ENCODE results near the gene ARL14EP. TPM values are rescaled to one million over a fixed set of nuclear protein-coding genes. Genes with fewer than 3 reads are reported as not detected.

Gene ARL14EP
- 10 to 100 TPM; 14.5 to 19.5 TPM for total RNA-seq

GRCh38 chr11:30322826-30323710, at the start of gene ARL14EP:
ARL14EP (plus strand) TSS chr11:30323104; CDS start chr11:30330949, 7,845 bp downstream.
- DNase-seq (ENCODE audit: low spot score in 2 of 2) (peak; percentile 85 to 89), ATAC-seq (peak; percentile 94 to 98)
- Mint-ChIP-seq H3K27ac (peak within 1 kb of the TSS; percentile 98 to 100), H3K9me3 (no peaks in the 10 kb centered on the region), H3K36me3 (peaks cover 18 to 34% of the 10 kb centered on the region in 2 donors)

GRCh38 chr11:30277176-30277575, 45.7 kb upstream of the ARL14EP start:
- H3K9me3 Mint-ChIP-seq = no peaks in the 10 kb centered on the region
- no peak overlapping the region for H3K27ac Mint-ChIP-seq
- ATAC-seq = no peak
- DNase-seq (ENCODE audit: low spot score in 2 of 2) = no peak
- H3K36me3 Mint-ChIP-seq = no peaks in the 10 kb centered on the region

GRCh38 chr11:30279796-30280195, 43.1 kb upstream of the ARL14EP start:
- ATAC-seq (no peak), DNase-seq (ENCODE audit: low spot score in 2 of 2) (no peak)
- no peaks in the 10 kb centered on the region for H3K36me3 Mint-ChIP-seq
- no peaks in the 10 kb centered on the region for H3K9me3 Mint-ChIP-seq
- H3K27ac Mint-ChIP-seq = no peak overlapping the region

- Mint-ChIP-seq H3K9me3 (no peaks in the 10 kb centered on the region), H3K27ac (no peak overlapping the region), H3K36me3 (no peaks in the 10 kb centered on the region)
- ATAC-seq (peak in 1 of 2 donors; percentile 13), DNase-seq (ENCODE audit: low spot score in 2 of 2) (no peak)
Observed at GRCh38 chr11:30281476-30282288, 41.2 kb upstream of the ARL14EP start.

DNA sequence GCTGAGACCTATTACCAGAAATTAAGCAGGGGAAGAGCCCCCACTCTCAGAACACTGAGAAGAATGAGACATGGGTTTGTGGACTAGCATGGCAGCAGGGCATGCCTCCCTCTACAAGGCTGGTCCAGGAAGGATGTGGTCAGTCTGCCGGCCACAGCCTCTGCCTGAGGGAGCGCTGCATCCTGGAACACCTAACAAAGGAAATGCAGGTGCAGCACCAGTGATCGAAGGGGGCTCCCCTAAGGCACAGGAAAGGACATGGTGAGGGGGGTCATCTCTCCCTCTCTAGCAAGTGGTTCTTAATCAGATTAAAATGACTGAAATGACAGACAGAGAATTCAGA, 40.6 kb upstream of the ARL14EP start:
- H3K27ac Mint-ChIP-seq = no peak overlapping the region
- DNase-seq (ENCODE audit: low spot score in 2 of 2) = peak in 1 of 2 donors; percentile 62
- peak; percentile 35 to 97 for ATAC-seq
- no peaks in the 10 kb centered on the region for H3K36me3 Mint-ChIP-seq
- no peaks in the 10 kb centered on the region for H3K9me3 Mint-ChIP-seq

DNA sequence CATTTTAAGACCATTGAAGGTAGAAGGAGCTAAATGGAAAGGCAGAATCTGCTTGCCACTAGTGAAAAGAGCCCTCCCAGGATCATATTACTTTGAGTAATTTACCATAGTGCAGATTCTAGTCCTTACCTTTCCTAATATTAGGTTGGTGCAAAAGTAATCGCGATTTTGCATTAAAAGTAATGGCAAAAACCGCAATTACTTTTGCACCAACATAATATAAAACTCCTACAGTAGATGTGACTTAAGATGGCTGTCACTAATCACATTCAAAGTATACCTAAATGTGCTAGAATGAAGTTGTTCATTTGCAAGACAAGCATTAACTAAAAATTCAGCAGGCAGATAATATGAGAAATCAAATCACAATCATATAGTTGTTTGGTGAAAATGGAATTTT, 38.1 kb upstream of the ARL14EP start:
- Mint-ChIP-seq H3K27ac (no peak overlapping the region), H3K36me3 (no peaks in the 10 kb centered on the region), H3K9me3 (no peaks in the 10 kb centered on the region)
- no peak for ATAC-seq
- no peak for DNase-seq (ENCODE audit: low spot score in 2 of 2)

DNA sequence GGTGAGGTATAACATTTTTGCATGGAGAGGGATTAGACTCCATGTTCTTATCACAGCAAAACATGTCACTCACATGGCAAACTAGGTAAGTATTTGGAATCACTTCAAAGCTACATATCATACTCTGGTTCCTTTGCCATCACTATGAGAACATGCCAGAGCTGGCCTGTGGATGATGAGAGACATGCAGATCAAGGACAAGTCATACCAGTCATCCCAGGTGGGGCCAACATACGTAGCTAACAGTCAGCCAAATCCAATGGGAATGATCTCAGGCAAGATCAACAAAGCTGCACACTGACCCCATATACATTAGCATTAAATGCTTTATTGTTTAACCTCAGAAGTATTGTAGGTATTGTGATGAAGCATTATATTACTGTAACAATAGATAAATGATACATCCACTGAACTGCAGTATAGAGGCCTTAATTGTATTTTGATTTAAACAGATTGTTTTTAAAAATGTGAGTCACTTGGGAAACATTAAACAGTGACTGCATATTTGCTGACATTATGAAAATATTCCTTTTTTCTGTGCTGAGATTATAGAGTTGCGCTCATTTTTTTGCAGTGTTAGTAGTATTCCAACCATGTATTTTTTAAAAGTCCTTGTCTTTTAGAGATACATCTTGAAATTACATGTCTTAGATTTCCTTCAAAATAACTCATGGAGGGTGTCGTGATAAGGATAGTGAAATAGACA, 37.3 kb upstream of the ARL14EP start:
- ATAC-seq (no peak), DNase-seq (ENCODE audit: low spot score in 2 of 2) (no peak)
- H3K36me3 Mint-ChIP-seq = no peaks in the 10 kb centered on the region
- H3K27ac Mint-ChIP-seq = no peak overlapping the region
- H3K9me3 Mint-ChIP-seq = no peaks in the 10 kb centered on the region

DNA sequence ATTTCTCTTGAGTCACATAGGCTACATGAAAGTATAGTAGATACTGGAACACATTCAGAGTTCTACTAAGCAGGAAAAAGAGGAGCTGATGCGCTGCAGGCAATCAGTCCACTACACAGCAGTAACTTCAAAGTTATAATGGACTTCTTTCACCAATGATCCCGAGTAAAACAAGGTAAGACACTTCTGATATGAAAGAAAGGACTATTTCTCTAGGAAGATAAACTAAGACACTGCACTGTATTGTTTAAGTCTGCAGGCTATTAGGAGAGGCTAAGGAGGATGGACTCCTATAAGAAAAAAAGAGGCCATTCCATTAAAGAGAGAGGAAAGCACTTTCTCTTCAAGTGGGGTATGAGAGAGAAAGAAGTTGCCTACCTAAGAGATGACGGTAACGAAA, 31.6 kb upstream of the ARL14EP start:
- no peaks in the 10 kb centered on the region for H3K9me3 Mint-ChIP-seq

DNA sequence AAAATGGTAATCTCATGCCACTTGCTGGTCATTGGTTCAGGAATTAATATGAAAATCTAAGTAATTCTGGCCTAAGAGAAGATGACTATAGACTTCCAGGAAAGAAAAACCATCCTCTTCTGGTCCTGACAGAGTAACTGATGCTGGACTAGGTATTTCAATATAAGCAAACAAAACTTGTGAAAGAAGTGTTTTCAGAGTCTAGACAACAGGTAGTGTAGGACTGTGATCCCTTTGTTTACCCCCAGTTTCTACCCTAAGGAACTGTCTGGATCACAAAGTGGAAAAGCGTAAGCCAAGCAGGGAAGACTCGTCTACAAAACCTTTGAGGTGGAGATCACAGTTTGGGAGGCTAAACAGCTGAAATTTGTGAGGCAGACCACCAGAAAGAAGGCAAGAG, 30.4 kb upstream of the ARL14EP start:
- no peak for ATAC-seq

More for the DNA sequence above, 31.6 kb upstream of the ARL14EP start:
- Mint-ChIP-seq H3K36me3 (no peaks in the 10 kb centered on the region), H3K27ac (no peak overlapping the region)
- DNase-seq (ENCODE audit: low spot score in 2 of 2) = no peak
- ATAC-seq = no peak

DNA sequence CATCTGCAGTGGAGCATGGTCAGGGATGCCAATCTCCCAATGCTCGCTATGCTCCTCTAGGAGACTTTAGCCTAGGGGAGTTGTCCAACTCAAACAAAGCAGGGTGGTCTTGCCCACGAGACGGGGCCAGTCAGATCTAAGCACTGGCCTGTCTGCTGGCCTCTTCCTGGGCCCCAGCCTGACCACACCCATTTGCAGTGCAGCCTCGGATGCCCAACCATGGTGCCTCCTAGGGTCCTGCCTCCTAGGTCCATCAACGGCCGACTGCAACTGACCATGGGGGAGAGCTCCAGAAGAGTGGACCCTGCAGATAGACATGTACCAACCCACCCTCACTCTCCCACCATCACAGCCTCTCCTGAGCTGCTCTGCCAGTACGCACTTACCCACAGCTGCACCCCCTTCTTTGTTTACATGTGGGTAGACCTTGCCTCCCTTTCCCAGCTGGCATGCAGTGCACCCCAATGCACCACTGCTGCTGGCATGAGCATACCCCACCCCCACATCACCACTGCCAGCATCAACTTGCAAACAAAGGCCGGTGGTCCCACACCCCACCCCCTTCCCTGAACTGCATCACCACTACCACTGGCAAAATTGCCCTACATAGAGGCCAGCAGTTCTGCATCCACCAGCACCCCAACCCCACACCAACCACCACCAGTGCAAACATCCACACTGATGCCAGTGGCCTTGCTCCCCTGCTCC, 27.6 kb upstream of the ARL14EP start:
- Mint-ChIP-seq H3K27ac (no peak overlapping the region), H3K9me3 (no peaks in the 10 kb centered on the region), H3K36me3 (no peaks in the 10 kb centered on the region)
- DNase-seq (ENCODE audit: low spot score in 2 of 2) = no peak
- no peak for ATAC-seq

More for the DNA sequence above, 30.4 kb upstream of the ARL14EP start:
- Mint-ChIP-seq H3K36me3 (no peaks in the 10 kb centered on the region), H3K27ac (no peak overlapping the region), H3K9me3 (no peaks in the 10 kb centered on the region)
- no peak for DNase-seq (ENCODE audit: low spot score in 2 of 2)

- Mint-ChIP-seq H3K36me3 (no peaks in the 10 kb centered on the region), H3K9me3 (no peaks in the 10 kb centered on the region), H3K27ac (no peak overlapping the region)
- ATAC-seq (no peak), DNase-seq (ENCODE audit: low spot score in 2 of 2) (no peak)
Observed at GRCh38 chr11:30304620-30305019, 18.3 kb upstream of the ARL14EP start.

- DNase-seq (ENCODE audit: low spot score in 2 of 2) = no peak
- peaks cover 5 to 6% of the 10 kb centered on the region in 2 donors for H3K9me3 Mint-ChIP-seq
- H3K36me3 Mint-ChIP-seq = peaks cover 0 to 8% of the 10 kb centered on the region in 2 donors
- no peak overlapping the region for H3K27ac Mint-ChIP-seq
- no peak for ATAC-seq
Observed at GRCh38 chr11:30310623-30311022, 12.3 kb upstream of the ARL14EP start.

DNA sequence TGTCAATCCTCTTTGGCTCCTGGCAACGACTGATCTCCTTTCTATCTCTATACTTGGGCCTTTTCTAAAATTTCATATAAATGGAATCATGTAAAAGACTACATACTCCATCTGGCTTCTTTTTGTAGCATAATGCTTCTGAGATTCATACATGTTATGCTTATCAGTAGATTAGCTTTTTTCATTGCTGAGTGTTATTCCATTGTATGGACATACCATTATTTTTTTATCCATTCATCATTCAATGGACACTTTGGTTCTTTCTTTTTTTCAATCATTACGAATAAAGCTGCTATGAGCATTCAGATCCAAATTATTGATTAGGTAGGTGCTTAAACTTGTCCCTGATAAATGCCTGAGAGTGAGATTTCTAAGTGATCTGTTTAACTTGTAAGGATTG, 11.7 kb upstream of the ARL14EP start:
- ATAC-seq (no peak), DNase-seq (ENCODE audit: low spot score in 2 of 2) (no peak)
- Mint-ChIP-seq H3K27ac (no peak overlapping the region), H3K36me3 (peaks cover 0 to 8% of the 10 kb centered on the region in 2 donors), H3K9me3 (peaks cover 5 to 6% of the 10 kb centered on the region in 2 donors)

DNA sequence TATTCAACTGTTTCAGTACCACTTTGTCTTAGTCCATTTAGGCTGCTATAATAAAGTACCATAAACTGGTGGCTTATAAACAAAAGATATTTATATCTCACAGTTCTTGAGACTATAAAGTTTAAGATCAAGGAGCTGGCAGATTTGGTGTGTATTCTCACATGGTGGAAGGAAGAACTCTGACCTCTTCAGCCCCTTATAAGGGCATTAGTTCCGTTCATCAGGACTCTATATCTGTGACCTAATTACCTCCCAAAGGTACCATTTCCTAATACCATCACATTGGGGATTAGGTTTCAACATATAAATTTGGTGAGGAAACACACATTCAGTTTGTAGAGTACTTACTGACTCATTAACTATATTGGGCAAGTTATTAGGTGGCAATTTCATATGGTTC, 10.7 kb upstream of the ARL14EP start:
- DNase-seq (ENCODE audit: low spot score in 2 of 2) (no peak), ATAC-seq (no peak)
- Mint-ChIP-seq H3K27ac (no peak overlapping the region), H3K36me3 (peaks cover 0 to 8% of the 10 kb centered on the region in 2 donors), H3K9me3 (peaks cover 5 to 6% of the 10 kb centered on the region in 2 donors)

GRCh38 chr11:30313580-30313979, 9.3 kb upstream of the ARL14EP start:
- peaks cover 0 to 8% of the 10 kb centered on the region in 2 donors for H3K36me3 Mint-ChIP-seq
- peaks cover 5 to 6% of the 10 kb centered on the region in 2 donors for H3K9me3 Mint-ChIP-seq
- ATAC-seq (no peak), DNase-seq (ENCODE audit: low spot score in 2 of 2) (no peak)
- H3K27ac Mint-ChIP-seq = no peak overlapping the region

GRCh38 chr11:30314625-30315024, 8.3 kb upstream of the ARL14EP start:
- Mint-ChIP-seq H3K36me3 (peaks cover 0 to 8% of the 10 kb centered on the region in 2 donors), H3K27ac (no peak overlapping the region), H3K9me3 (peaks cover 5 to 6% of the 10 kb centered on the region in 2 donors)
- ATAC-seq (no peak), DNase-seq (ENCODE audit: low spot score in 2 of 2) (no peak)

Data from activated naive CD4-positive, alpha-beta T cell treated with anti-CD3 and anti-CD28 coated beads, Interleukin-2, amount 50 U/mL, for 72 hours (primary cell).